Measurements from ENCODE around the gene HPS6.
"Not testable (repeated sequence)": the region's sequence is repeated elsewhere in the genome, so short reads cannot be mapped to it uniquely, and the experiment has no call there.

The HPS6 gene

DNA sequence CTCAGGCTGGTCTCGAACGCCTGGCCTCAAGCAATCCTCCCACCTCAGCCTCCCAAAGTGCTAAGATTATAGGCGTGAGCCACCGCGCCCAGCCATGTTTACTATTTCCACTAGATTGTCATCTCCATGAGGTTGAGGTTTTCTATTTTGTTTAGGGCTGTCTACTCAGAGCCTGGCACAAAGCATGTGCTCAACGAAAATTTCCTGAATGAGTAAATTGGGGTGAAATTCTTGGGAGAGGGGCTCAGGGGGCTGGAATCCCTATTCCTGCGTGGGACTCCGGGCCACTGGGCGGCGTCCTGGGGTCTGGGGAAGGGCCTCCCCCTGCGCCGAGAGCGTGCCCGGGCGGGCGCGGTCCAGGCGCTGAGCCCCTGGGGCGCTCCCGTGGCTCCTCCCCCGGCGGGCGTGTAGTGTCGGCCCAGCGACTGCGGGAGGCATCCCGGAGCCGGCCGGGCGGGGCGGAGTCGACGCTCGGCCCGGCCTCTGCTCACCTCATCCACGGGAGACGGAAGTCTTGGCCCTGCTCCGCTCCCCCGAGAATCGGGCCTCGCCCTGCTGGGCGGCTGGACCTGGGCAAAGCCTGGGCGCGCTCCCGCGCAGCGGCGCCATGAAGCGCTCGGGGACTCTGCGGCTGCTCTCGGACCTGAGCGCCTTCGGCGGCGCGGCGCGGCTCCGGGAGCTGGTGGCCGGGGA lies at the start of gene HPS6:
Gene HPS6, plus strand, starts transcription at position 482 of the 693 bp plus-strand sequence. Its CDS starts 126 bp downstream, at position 608.
- peak; percentile 39 for DNase-seq

DNA sequence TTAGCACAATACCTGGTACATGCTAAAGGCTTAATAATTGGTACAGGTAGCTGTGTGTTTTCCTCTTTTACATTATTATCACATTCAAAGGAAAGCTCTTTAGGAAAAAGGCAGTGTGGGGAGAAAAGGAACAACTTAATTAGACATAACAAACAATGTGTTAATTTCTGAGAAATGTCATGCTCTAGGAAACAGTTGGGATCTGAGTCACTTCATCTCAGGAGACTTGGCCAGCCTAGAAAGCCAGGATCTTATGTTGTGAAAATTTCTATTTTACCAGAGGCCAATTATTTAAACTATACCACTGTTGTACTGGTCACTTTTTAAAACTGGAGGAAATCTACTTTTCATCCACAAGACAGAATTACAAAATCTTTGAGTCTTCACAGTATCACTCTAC lies 48.7 kb upstream of the HPS6 start:
- no peak for DNase-seq

DNA sequence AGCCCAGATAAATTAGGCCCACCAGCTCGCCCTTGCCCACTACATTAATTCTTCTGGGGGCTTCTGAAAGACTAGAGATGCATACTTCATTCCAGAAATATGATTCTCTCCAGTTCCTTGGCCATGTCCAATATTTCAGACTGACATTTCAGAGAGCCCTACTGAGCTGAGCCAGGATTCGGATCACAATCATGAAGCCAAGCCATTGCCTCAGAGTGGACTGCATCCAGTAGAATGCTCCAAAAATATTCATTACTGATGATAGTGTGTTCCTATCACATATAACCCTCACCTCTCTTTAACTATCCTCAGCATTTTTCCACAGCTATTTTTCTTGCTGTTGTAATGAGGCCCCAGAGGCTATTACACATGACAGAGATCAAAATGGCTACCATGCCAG lies 47.9 kb upstream of the HPS6 start:
- DNase-seq, result no peak

DNA sequence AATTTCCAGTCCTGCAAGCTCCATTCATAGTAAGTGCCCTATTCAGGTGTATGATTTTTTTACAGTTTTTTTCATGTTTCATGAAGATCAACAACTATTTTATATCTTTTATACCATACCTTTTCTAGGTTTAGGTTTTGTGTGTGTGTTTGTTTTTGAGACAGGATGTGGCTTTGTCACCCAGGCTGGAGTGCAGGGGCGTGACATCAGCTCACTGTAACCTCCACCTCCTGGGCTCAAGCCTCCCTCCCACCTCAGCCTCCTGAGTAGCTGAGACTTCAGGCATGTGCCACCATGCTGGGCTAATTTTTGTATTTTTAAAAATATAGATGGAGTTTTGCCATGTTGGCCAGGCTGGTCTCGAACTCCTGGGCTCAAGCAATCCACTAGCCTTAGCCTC lies 44.2 kb upstream of the HPS6 start:
- DNase-seq, result no peak

DNA sequence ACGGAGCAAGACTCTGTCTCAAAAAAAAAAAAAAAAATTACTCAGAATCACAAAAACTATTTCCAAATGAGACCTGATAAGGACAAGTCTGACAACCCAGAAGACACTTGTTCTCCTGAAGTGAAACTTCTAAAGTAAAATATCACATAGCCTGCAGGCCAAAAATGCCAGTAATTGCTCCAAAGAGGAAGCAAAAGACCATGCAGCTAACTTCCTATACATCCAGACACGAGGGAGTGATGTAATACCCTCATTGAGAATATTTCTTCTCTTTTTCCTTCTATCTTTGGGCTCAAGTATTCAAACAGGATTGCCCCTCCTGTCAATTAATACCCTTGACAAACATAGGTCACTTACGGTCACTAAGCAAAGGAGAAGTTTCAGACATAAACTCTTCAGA lies 40.4 kb upstream of the HPS6 start:
- DNase-seq, result no peak

DNA sequence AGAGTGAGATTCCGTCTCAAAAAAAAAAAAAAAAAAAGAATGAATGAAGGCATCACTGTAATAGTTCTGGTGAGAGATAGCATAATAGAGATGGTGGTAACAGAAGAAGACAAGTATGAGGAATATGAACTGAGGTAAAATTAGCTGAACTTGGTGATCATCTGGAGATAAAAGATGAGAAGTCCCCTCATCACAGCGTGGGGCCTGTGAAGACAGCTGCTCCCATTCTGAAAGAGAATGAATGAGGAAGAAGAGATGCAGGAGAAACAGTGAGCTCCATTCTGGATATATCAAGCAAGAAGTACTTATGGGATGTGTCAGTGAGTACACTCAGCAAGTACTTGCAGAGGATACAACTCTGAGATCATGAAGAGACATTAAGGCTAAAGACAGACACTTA lies 37.9 kb upstream of the HPS6 start:
- DNase-seq, result no peak

DNA sequence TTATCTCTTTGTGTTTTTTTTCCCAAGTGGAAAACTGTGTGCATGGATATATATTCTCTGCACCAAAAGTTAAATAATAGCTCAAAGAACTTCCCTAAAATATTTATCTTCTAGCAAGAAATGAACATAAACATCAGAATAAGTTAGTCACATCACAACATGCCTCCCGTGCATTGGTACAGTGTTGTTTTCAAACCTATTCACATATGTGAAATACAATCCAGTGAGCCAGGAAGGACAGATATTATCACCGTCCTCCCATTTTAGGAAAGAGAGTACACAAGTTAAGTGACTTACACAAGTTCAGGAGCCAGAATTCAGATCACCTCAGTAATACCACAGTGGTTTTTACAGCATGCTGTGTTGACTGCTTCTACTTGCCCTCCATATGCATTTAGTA lies 31.4 kb upstream of the HPS6 start:
- DNase-seq, result no peak

DNA sequence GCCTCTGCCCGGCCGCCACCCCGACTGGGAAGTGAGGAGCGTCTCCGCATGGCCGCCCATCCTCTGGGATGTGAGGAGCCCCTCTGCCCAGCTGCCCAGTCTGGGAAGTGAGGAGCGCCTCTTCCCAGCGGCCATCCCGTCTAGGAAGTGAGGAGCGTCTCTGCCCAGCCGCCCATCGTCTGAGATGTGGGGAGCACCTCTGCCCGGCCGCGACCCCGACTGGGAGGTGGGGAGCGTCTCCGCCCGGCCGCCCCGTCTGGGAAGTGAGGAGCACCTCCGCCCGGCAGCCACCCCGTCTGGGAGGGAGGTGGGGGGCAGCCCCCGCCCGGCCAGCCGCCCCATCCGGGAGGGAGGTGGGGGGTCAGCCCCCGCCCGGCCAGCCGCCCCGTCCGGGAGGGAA lies 29.3 kb upstream of the HPS6 start:
- not testable (repeated sequence) for DNase-seq

DNA sequence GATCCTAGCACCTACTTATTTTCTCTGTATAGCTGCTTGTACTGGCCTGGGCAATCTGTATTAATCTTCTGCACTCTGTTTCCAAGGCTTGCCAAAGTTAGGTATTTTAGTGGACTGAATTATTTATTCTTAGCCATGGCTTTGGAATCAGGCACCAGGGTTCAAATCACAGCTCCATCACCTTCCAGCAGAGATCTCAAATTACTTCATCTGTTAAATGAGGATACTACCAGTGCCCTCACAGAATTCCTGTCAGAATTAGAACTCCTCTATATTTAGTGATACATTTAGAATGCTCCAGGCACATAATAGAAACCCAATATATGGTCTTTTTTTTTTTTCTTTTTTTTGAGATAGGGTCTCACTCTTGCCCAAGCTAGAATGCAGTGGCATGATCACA lies 26.7 kb upstream of the HPS6 start:
- no peak for DNase-seq

DNA sequence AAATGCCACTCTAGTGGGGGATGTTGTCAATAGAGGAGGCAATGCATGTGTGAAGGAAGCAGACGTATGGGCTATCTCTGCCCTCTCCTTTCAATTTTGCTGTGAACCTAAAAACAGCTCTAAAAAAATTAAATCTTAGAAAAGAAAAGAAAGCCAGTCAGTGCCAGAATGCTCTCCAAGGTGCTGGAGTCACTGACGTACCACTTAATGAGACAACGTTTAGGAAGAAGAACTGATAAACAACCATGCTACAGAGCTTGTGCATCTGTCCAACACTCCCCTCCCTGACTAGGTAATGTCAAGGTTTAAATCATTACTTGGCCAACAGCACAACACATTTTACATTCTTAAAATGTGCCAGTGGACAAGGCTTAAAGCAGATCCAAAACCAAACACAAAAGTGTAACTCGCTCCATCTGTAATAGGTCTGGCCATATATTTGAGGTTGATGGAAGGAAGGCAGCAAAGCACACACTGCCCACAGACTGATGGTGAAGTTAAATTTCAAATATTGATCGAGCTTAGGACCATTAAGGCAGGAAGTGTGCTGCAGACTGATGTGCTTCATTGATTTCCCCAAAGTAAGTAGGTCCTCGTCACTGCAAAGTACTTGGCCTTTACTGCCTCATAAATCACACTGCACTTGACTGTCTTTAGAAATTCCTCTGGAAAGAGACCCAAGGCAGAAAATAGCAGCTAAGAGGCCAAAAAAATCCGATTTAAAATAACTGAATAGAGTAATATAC lies 24.7 kb upstream of the HPS6 start:
- DNase-seq, result peak; percentile 35

DNA sequence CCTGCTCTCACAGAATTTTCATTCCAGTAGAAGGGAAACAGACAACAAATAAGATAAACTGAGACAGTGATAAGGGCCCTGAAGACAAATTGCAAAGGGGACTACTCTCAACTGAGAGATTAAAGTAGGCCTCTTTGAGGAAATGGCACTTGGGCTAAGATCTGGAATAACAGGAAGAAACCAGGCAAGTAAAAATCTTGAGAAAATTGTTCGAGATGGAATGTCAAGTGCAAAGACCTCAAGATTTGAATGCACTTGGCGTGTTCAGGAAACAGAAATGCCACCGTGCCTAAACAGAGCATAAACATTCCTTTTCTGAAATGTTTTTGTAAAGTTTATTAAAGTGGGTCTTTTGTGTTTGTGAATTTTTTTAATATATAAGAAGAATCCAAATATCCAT lies 19.9 kb upstream of the HPS6 start:
- no peak for DNase-seq

DNA sequence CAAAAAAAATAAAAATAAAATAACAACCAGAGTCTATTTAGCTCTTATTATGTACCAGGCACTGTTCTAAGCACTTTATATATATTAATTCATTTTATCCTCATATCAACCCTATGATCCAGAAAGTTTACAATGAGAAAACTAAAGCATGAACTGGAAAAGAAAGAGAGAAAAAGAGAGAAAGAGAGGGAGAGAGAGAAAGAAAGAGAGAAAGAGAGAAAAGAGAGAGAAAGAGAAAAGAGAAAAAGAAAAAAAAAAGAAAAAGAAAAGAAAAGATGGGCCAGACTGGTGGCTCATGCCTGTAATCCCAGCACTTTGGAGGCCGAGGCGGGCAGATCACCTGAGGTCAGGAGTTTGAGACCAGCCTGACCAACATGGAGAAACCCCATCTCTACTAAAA lies 19.1 kb upstream of the HPS6 start:
- no peak for DNase-seq

DNA sequence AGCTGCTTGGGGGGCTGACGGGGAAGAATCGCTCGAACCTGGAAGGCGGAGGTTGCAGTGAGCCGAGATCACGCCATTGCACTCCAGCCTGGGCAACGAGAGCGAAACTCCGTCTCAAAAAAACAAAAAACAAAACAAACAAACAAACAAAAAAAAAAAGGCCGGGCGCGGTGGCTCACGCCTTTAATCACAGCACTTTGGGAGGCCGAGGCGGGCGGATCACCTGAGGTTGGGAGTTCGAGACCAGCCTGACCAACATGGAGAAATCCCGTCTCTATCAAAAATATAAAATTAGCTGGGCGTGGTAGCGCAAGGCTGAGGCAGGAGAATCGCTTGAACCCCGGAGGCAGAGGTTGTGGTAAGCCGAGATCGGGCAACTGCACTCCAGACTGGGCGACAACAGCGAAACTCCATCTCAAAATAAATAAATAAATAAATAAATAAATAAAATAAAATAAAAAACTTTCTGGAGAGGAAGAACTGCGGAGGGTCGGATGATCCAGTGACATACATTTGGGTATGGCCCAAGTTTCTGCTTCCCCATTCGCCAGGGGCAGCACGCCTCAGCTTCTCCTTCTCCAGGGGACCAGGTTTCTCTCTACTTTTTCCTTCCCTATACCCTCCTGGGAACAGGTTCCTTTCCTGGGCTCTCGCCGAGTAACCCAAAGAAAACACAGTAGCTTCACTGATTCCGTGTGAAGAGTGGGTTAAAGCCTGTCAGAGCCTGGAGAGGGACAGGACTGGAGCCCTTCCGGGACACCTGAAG lies 10.1 kb upstream of the HPS6 start:
- not testable (repeated sequence) for DNase-seq

DNA sequence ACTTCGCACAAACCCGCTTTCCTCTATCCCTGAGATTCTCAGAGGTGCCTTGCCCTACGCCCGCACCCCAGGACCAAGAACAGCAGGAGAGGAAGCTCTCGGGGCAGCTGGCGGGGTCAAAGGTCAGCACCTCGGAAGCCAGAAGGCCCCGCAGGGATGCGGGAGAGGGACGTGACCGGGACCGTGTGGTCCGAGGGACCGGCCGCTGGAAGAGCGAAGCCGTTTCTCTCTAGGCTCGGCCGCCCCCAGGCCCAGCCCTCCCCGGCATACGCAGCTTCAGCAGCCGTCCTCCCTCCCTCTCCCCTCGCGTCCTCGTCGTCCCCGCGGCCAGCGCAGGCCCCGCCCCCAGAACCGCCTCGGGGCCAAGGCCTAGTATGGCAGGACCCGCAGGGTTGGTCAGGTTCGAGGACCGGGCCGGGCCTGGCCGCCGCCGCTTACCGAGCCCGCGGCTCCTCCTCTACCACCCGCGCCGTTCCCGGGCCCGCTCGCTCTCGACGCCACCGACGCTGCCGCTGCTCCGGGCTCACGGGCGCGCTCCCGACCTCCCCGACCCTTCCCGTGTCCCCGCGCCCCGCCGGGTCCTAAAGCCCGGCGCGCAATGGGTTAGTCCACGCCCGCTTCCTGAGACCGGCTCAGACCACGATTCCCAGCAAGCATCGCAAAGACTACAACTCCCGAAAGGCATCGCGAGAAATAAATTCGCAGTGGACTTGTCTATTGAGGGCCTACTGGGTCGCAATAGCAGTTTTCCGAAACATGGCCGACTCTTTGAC lies 9.3 kb upstream of the HPS6 start, which contains the start of gene ARMH3:
Gene ARMH3, minus strand, starts transcription at position 527 of the 773 bp plus-strand sequence. CDS start 16,059 bp downstream, outside the sequence.
- peak; percentile 86 for DNase-seq

DNA sequence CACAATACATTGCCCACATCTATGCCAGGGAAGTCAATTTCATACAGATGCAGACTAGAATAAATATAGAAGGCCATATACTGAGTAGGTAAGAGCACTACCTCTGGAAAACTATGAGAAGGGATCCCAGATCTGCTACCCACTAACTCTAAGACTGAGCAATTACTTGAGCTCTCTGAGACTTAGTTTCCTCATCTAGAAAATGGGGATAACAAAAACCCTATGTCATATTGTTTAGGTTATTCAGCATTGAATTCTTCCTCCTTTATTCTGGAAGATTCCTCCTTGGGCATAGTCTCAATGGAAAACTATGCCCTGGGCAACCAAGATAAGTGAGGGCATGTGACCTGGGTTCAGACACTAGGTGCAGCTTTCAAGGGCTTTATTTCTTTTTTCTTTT lies 5.2 kb upstream of the HPS6 start:
- DNase-seq, result no peak

DNA sequence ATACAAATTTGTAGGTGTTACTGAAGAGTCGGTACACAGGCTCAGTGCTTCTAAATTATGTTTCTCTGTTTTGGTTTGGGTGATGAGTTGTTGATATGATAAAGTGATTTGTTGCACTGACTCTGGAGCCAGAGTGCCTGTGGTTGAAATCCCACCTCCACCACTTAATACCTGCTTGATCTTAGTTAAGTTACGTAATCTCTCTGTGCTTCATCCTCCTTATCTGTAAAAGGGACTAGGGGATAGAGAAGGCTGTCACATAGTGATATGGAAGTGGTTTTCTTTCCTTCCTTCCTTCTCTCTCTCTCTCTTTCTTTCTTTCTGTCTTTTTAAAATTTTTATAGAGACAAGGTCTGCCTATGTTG lies 664 bp upstream of the HPS6 start:
- DNase-seq, result no peak

DNA sequence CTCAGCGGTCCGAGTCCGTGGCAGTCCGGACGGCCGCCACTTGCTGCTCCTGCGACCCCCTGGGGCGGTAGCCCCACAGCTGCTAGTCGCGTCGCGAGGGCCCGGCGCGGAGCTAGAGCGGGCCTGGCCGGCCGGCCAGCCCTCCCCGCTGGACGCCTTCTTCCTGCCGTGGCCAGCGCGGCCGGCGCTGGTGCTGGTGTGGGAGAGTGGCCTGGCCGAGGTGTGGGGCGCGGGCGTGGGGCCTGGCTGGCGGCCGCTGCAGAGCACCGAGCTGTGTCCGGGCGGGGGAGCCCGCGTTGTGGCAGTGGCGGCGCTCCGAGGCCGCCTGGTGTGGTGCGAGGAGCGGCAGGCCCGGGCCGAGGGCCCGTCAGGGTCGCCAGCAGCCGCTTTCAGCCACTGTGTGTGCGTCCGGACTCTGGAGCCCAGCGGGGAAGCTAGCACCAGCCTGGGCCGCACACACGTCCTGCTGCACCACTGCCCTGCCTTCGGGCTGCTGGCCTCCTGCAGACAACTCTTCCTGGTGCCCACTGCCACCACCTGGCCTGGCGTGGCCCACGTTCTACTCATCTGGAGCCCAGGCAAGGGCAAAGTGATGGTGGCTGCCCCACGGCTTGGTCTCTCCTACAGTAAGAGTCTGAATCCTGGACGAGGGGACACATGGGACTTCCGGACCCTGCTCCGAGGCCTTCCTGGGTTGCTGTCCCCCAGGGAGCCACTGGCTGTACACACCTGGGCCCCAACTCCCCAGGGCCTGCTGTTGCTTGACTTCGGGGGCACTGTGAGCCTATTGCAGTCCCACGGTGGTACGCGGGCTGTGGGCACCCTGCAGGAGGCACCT lies 631 bp downstream of the HPS6 start:
- peak; percentile 4 for DNase-seq

DNA sequence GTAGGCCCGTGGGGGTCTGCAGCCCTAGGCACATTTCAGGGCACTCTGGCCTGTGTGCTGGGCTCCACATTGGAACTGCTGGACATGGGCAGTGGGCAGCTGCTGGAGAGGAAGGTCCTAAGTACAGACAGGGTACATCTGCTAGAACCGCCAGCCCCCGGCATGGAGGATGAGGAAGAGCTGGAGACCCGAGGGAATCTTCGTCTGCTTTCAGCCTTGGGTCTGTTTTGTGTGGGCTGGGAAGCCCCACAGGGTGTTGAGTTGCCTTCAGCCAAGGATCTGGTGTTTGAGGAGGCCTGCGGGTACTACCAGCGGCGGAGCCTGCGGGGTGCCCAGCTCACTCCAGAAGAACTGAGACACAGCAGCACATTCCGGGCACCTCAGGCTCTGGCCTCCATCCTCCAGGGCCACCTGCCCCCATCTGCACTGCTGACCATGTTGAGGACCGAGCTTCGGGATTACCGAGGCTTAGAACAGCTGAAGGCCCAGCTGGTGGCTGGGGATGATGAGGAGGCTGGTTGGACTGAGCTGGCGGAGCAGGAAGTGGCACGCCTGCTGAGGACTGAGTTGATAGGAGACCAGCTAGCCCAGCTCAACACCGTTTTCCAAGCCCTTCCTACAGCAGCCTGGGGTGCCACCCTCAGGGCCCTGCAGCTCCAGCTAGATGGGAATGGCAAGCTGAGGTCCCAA lies 1.4 kb downstream of the HPS6 start:
- DNase-seq, result no peak

DNA sequence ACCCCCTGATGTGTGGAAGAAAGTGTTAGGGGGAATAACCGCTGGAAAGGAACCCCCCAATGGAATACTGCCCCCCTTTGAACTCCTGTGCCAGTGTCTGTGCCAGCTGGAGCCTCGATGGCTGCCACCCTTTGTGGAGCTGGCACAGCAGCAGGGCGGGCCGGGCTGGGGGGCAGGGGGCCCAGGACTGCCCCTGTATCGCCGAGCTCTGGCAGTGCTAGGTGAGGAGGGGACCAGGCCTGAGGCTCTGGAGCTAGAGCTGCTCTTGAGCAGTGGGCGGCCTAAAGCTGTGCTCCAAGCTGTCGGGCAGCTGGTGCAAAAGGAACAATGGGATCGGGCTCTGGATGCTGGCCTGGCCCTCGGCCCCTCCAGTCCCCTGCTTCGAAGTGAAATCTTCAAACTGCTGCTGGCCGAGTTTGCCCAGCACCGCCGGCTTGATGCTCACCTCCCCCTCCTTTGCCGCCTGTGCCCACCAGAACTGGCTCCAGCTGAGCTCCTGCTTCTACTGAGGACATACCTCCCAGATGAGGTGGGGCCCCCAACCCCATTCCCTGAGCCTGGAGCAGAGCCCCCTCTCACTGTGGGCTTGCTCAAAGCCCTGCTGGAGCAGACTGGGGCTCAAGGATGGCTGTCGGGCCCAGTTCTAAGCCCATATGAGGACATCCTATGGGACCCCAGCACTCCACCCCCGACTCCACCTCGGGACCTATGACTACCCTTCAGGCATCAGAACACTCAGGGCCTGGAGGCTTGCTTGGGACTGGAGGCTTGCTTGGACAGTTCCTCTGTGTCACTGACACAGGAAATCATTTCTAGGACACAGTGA lies 2.2 kb downstream of the HPS6 start:
- no peak for DNase-seq

DNA sequence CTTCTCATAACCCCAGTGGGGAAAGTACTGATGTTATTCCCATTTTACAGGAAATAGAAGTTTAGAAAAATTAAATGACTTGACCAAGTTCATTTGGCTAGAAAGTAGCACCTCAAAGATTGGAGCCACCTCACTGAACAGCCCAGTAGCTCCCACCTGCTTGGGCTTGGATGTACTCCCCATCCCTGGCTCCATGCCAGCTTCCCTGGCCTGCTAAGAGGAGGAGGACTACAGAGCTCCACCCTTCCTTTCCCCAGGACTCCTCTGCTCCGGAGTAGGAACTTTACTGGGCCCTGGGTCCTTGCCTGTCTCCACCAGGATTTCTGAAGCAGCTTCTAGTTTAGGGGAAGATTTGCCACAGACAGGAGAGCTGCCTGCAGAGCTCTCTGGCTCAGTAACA lies 3.1 kb downstream of the HPS6 start:
- no peak for DNase-seq

DNA sequence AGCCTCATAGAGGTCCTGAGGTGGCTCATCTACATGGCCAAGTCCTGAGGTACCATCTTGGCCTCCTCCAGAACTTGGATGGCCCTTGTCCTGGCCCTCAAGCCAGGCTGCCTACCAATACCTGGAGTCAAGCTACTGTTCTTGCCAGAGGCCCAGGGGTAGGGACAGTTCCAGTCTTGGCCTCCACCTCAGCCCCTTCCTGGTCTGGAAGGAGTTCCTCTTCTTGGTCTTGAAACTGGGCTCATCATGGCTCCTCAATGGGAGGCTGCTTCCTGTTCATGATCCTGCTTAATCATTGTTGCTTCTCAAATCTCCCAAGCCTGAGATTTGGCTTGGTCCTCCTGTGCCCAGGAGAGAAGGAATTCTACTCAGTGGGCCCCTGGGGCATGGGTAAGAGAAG lies 3.9 kb downstream of the HPS6 start:
- DNase-seq, result no peak

Data from DMS79 treated with DMSO at 0.1 percent for 48 hours (cell line).